Endothelial cell (in vitro differentiated cells): ENCODE measurements around the gene ABCG1. TPM values are rescaled to one million over a fixed set of nuclear protein-coding genes. Genes with fewer than 3 reads are reported as not detected.

Experiments
- DNase-seq: peaks from one replicate; pipeline ENCODE4 v3.0.0; 2021; ENCODE audit warnings: low spot score
- H3K27ac Mint-ChIP-seq: one replicate; pipeline ENCODE4 v1.8.0; 2021; ENCODE audit warnings: mixed read lengths, inconsistent platforms; ENCODE audit not compliant: unreplicated experiment
- H3K27me3 Mint-ChIP-seq: one replicate; pipeline ENCODE4 v1.8.0; 2021; ENCODE audit warnings: mild to moderate bottlenecking, moderate library complexity, mixed read lengths, inconsistent platforms; ENCODE audit not compliant: unreplicated experiment
- H3K36me3 Mint-ChIP-seq: one replicate; pipeline ENCODE4 v1.8.0; 2021; ENCODE audit warnings: mild to moderate bottlenecking, low read depth, mixed read lengths, inconsistent platforms; ENCODE audit not compliant: unreplicated experiment
- H3K4me1 Mint-ChIP-seq: one replicate; pipeline ENCODE4 v1.8.0; 2021; ENCODE audit warnings: mild to moderate bottlenecking, mixed read lengths, inconsistent platforms; ENCODE audit not compliant: unreplicated experiment
- H3K4me3 Mint-ChIP-seq: one replicate; pipeline ENCODE4 v1.8.0; 2021; ENCODE audit warnings: mild to moderate bottlenecking, mixed read lengths, inconsistent platforms; ENCODE audit not compliant: unreplicated experiment
- H3K9me3 Mint-ChIP-seq: one replicate; pipeline ENCODE4 v1.8.0; 2021; ENCODE audit warnings: mixed read lengths, inconsistent platforms; ENCODE audit not compliant: unreplicated experiment
- CTCF ChIP-seq: fragments of 200-600 bp; sonication (generic); IDR thresholded peaks from one replicate; pipeline ENCODE4 v1.5.0; 2021; ENCODE audit warnings: antibody characterized with exemption; ENCODE audit not compliant: unreplicated experiment
- total RNA-seq: library from RNA; stranded (reverse); fragmentation: NEBNext Ultra II Directional; extraction: Animal tissue kit (Norgen Biotek cat#: 25700); gene quantifications from one replicate; pipeline ENCODE4 v1.2.1, GENCODE V29; 2021; ENCODE audit not compliant: unreplicated experiment

The ABCG1 gene
- total RNA-seq, 1 donor from 2014 or later: 48.9 TPM

GRCh38 chr21:42243026-42243425, 24.1 kb downstream of the ABCG1 start:
- TF ChIP-seq CTCF: no peak
- Mint-ChIP-seq H3K4me1 (peaks cover 4% of the 10 kb centered on the region), H3K4me3 (no peak overlapping the region), H3K36me3 (peaks cover 13% of the 10 kb centered on the region), H3K9me3 (no peaks in the 10 kb centered on the region), H3K27ac (no peak overlapping the region), H3K27me3 (peaks cover 2% of the 10 kb centered on the region)
- no peak for DNase-seq

- Mint-ChIP-seq H3K27me3 (peaks cover 3% of the 10 kb centered on the region), H3K4me3 (no peak overlapping the region), H3K4me1 (peaks cover 4% of the 10 kb centered on the region), H3K36me3 (peaks cover 15% of the 10 kb centered on the region), H3K27ac (no peak overlapping the region), H3K9me3 (no peaks in the 10 kb centered on the region)
- no peak for TF ChIP-seq CTCF
- DNase-seq: no peak
Observed at GRCh38 chr21:42245331-42246193, 26.6 kb downstream of the ABCG1 start.

GRCh38 chr21:42247716-42248115, 28.8 kb downstream of the ABCG1 start:
- Mint-ChIP-seq H3K4me1 (peaks cover 8% of the 10 kb centered on the region), H3K9me3 (no peaks in the 10 kb centered on the region), H3K36me3 (peaks cover 20% of the 10 kb centered on the region), H3K4me3 (no peak overlapping the region), H3K27me3 (peaks cover 3% of the 10 kb centered on the region), H3K27ac (no peak overlapping the region)
- TF ChIP-seq CTCF: no peak
- no peak for DNase-seq

GRCh38 chr21:42248241-42248640, 29.3 kb downstream of the ABCG1 start:
- Mint-ChIP-seq H3K9me3 (no peaks in the 10 kb centered on the region), H3K27ac (no peak overlapping the region), H3K36me3 (peaks cover 20% of the 10 kb centered on the region), H3K4me1 (peaks cover 8% of the 10 kb centered on the region), H3K27me3 (peaks cover 3% of the 10 kb centered on the region), H3K4me3 (no peak overlapping the region)
- DNase-seq: no peak
- no peak for TF ChIP-seq CTCF

GRCh38 chr21:42248783-42249597, 30.1 kb downstream of the ABCG1 start:
- no peak overlapping the region for H3K27ac Mint-ChIP-seq
- H3K36me3 Mint-ChIP-seq: peaks cover 20% of the 10 kb centered on the region
- TF ChIP-seq CTCF: no peak
- H3K4me3 Mint-ChIP-seq: no peak overlapping the region
- DNase-seq: no peak
- H3K9me3 Mint-ChIP-seq: no peaks in the 10 kb centered on the region
- H3K4me1 Mint-ChIP-seq: peaks cover 15% of the 10 kb centered on the region
- peaks cover 4% of the 10 kb centered on the region for H3K27me3 Mint-ChIP-seq
